ENCODE measurements around the gene RAP1A.

RAP1A gene

DNA sequence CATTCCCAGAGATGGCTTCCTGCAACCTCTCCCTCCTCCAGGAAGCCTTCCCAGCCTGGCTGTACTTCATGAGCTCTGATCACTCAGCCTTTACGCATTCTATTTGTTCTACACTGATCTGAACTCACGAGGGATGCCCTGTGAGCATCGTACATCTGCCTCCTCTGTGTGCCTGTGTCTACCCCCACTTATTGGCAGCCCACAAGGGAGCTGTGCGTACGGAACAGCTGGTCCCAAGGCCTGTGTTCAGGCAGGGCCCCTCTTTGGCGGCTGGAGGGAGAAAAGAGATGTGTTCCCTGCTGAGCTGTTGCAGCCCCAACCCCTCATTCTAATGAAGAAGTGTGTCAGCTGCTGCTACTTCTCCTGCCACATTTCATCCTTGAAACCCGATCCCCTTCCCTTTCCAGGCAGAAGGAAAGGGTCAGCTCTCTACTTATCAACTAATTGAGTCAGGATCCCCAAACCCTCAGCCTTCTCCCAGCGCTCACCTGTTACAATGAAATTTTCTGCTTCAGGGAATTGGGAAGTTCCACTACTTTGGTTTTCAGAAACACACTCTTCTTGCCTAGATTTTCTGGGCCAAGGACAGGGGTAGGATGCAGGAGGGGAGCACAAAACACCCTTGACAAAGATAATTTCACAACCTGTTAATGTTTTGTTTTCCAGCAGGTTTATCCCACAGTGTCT lies 116.4 kb downstream of the RAP1A start:
- TF ChIP-seq CTCF (IDR thresholded peaks at IDR 0.05; ENCODE audit: low read depth, low read length): no peak
- in situ Hi-C loops (cut with HindIII; ENCODE audit: low sequenced_read_pairs): no loop called here
- DNase-seq (ENCODE audit: low read depth, low spot score): no peak
- no peak overlapping the region for H3K4me3 ChIP-seq (ENCODE audit: low read depth, low read length)

DNA sequence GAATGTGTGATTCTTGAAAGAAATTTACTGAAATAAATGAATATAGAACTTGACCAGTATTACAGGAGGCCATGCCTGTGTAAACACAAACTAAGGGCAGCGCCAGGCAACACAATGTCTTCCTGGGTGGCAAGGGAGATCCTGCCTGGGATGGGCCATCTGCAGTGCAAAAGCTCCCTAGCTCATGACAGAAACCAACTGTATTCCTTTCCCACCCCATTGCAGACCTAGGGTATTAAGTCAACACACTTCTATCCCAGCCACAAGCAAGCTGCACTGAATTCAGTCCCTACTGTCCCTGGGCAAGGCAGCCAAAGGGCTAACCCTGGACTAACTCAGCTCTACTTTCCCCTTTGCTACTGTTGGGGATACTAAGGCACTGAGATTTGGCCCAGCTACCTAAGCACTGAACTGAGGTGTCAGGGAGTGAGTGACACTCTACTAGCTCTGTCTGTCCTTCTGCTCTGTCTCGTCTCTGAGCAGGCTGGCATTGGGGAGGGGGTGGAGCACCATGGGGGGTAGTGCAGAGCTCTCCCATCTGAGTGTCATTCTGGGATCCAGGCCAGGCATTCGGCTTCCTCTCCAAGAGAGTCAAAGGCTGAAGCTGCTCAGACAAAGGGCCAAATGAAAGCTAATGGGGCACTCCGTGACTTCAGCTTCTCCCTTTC lies 117.1 kb downstream of the RAP1A start:
- in situ Hi-C loops (cut with HindIII; ENCODE audit: low sequenced_read_pairs): no loop called here
- DNase-seq (ENCODE audit: low read depth, low spot score): no peak
- H3K4me3 ChIP-seq (ENCODE audit: low read depth, low read length): no peak overlapping the region
- no peak for TF ChIP-seq CTCF (IDR thresholded peaks at IDR 0.05; ENCODE audit: low read depth, low read length)

DNA sequence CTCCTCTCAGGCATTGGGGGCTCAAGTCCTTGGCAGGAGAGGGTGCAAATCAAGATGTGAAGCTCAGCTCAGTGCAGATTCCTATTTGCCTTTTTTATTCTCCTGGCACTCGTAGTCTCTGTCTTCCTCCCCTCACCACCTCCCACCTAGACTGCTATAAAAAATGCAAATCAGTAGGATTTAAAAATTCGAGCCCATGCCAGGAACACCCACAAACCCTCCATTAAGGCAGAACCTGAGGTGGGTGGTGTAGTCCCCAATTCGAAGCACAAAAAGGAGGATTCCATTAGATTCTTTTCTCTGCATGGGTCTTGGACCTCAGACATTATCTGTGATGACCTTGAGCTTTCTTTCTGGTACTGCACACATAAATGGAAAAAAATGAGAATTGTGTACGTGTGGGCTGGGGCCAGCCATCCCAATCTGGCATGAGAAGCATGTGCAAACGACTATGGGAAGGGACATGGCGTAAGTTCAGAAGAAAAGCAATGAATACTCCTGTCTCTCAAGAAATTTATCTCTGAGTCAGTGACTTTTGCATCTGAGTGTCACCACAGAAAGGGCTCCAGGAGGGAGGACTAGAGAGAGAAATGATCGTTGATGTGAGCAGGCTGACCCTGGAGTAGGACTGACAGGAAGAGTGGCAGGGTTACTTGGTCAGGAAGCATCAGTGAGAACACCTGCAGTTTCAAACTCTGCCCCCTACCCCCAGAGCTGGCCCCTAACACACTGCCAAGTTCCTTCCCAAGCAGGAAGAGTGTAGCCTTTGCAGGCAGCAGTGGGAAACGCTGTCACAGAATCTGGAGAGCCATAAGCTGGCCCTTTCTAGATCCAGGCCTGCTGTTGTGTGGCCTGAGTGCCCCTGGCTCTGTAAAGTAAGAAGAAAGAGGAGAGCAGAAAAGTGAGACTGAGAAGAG lies 117.9 kb downstream of the RAP1A start:
- in situ Hi-C loops (cut with HindIII; ENCODE audit: low sequenced_read_pairs): no loop called here
- no peak for TF ChIP-seq CTCF (IDR thresholded peaks at IDR 0.05; ENCODE audit: low read depth, low read length)

GRCh38 chr1:111738133-111738435 lies 118.5 kb downstream of the RAP1A start:
- H3K4me3 ChIP-seq (ENCODE audit: low read depth, low read length): peak overlapping the region; percentile 54
- no peak for DNase-seq (ENCODE audit: low read depth, low spot score)
- in situ Hi-C loops (cut with HindIII; ENCODE audit: low sequenced_read_pairs): no loop called here
- TF ChIP-seq CTCF (IDR thresholded peaks at IDR 0.05; ENCODE audit: low read depth, low read length): no peak

More for the DNA sequence above, 117.9 kb downstream of the RAP1A start:
- no peak overlapping the region for H3K4me3 ChIP-seq (ENCODE audit: low read depth, low read length)
- DNase-seq (ENCODE audit: low read depth, low spot score): no peak

GRCh38 chr1:111738436-111739193 lies 119.0 kb downstream of the RAP1A start:
- TF ChIP-seq CTCF (IDR thresholded peaks at IDR 0.05; ENCODE audit: low read depth, low read length): no peak
- peak overlapping the region; percentile 54 for H3K4me3 ChIP-seq (ENCODE audit: low read depth, low read length)
- DNase-seq (ENCODE audit: low read depth, low spot score): peak; percentile 69
- in situ Hi-C loops (cut with HindIII; ENCODE audit: low sequenced_read_pairs): no loop called here
